Natural killer cell (primary cell): Measurements from ENCODE around the gene YBX2. TPM values are rescaled to one million over a fixed set of nuclear protein-coding genes. Genes with fewer than 3 reads are reported as not detected.

Experiments used
- ATAC-seq, 3 donors: fragments of 150-1000 bp in 2 of 3; fragments of 200-7000 bp in 1 of 3; cut with Tn5 transposase; 1 replicate in 1 of 3; 2 replicates in 2 of 3; pipeline ENCODE4 v1.10.0; 2021; ENCODE audit warnings: mild to moderate bottlenecking in 2 of 3, moderate library complexity in 2 of 3
- DNase-seq, 2 donors: peaks; one replicate each; pipeline versions ENCODE4 v3.0.0 to v3.0.0-alpha.2; 2013 to 2021; ENCODE audit warnings: mixed read lengths in 1 of 2
- H3K27ac ChIP-seq: one replicate; pipeline ENCODE4 v1.5.1; 2013; ENCODE audit warnings: mild to moderate bottlenecking, low read length
- H3K27me3 ChIP-seq: one replicate; pipeline ENCODE4 v1.6.1; 2013; ENCODE audit warnings: low read length; ENCODE audit not compliant: control insufficient read depth, insufficient read depth
- H3K36me3 ChIP-seq: one replicate; pipeline ENCODE4 v1.6.1; 2013; ENCODE audit warnings: low read length; ENCODE audit not compliant: control insufficient read depth, insufficient read depth
- H3K4me1 ChIP-seq: one replicate; pipeline ENCODE4 v1.6.1; 2013; ENCODE audit warnings: low read length; ENCODE audit not compliant: control insufficient read depth, insufficient read depth
- H3K4me3 ChIP-seq: one replicate; pipeline ENCODE4 v1.5.1; 2013; ENCODE audit warnings: low read length
- H3K9me3 ChIP-seq: one replicate; pipeline ENCODE4 v1.6.1; 2013; ENCODE audit warnings: low read length; ENCODE audit not compliant: control insufficient read depth, insufficient read depth
- H3K27ac Mint-ChIP-seq, 2 donors: one replicate each; pipeline ENCODE4 v1.8.0; 2022; ENCODE audit warnings: mild to moderate bottlenecking in 2 of 2, mixed read lengths in 2 of 2, moderate library complexity in 1 of 2
- H3K27me3 Mint-ChIP-seq, 2 donors: one replicate each; pipeline ENCODE4 v1.8.0; 2022; ENCODE audit warnings: low read depth in 2 of 2, mixed read lengths in 2 of 2
- H3K36me3 Mint-ChIP-seq: one replicate; pipeline ENCODE4 v1.8.0; 2022; ENCODE audit warnings: mixed read lengths
- H3K4me1 Mint-ChIP-seq, 2 donors: one replicate each; pipeline ENCODE4 v1.8.0; 2022; ENCODE audit warnings: mixed read lengths in 2 of 2
- H3K4me3 Mint-ChIP-seq: one replicate; pipeline ENCODE4 v1.8.0; 2022; ENCODE audit warnings: mild to moderate bottlenecking, moderate library complexity, mixed read lengths
- H3K9me3 Mint-ChIP-seq, 2 donors: one replicate each; pipeline ENCODE4 v1.8.0; 2022; ENCODE audit warnings: mixed read lengths in 2 of 2
- WGBS: methylation state at CpG from one replicate; pipeline ENCODE4 v1.1.7; 2013; ENCODE audit warnings: missing lambda C conversion rate; ENCODE audit not compliant: insufficient coverage; 5-methylcytosine and 5-hydroxymethylcytosine counted together
- intact Hi-C: fragments of 100-400 bp; cut with micrococcal nuclease; formaldehyde crosslinking; loops from one replicate; pipeline ENCODE4 v1.14.2; 2022
- total RNA-seq, 4 donors: library from RNA; stranded (reverse); fragments of 120-200 nt in 1 of 4; gene quantifications; one replicate each; pipeline versions ENCODE4 v1.2.3 to v1.2.4, GENCODE V29; 2013 to 2022
- TF ChIP-seq, protein P1 (sequence below): fragments of 200-600 bp; IDR thresholded peaks from one replicate; pipeline ENCODE4 v1.8.0; 2022; ENCODE audit warnings: antibody characterized with exemption

The YBX2 gene
- total RNA-seq, 3 donors from 2014 or later (not counting 1 experiment from before 2014, with no cell fraction given), result 0.05 TPM; not detected in 2

DNA sequence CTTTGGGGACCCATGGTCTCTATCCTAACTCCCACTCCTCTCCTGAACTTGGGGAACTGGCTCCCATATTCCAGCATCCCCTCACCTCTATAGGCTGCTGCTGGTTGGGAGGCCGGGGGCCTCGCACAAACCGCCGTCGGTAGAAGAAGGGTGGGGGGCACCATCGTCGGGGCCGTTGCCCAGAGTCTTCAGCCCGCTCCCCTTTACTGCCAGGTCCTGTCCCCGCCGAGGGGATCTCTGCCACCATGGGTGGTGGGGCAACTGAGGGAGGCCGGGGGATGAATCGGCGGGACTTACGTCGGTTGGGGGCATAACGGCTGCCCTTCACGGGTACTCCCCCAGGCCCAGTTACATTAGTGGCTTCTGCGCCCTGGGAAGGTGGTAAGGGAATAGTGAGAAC lies 4.3 kb downstream of the YBX2 start:
- H3K27ac ChIP-seq, result no peak overlapping the region
- Mint-ChIP-seq H3K27ac (no peak overlapping the region), H3K4me3 (no peak overlapping the region), H3K27me3 (peaks cover 27 to 30% of the 10 kb centered on the region in 2 donors), H3K9me3 (no peaks in the 10 kb centered on the region), H3K4me1 (peaks cover 3 to 10% of the 10 kb centered on the region in 2 donors), H3K36me3 (no peaks in the 10 kb centered on the region)
- DNase-seq, result no peak
- intact Hi-C loops, result loop anchor here (5.0 kb wide), 1 partner anchor 243 kb away; no protein-coding TSS in a partner anchor
- H3K4me1 ChIP-seq, result peaks cover 11% of the 10 kb centered on the region
- H3K4me3 ChIP-seq, result no peak overlapping the region
- no peak for ATAC-seq
- H3K36me3 ChIP-seq, result no peaks in the 10 kb centered on the region
- TF ChIP-seq, protein P1, sequence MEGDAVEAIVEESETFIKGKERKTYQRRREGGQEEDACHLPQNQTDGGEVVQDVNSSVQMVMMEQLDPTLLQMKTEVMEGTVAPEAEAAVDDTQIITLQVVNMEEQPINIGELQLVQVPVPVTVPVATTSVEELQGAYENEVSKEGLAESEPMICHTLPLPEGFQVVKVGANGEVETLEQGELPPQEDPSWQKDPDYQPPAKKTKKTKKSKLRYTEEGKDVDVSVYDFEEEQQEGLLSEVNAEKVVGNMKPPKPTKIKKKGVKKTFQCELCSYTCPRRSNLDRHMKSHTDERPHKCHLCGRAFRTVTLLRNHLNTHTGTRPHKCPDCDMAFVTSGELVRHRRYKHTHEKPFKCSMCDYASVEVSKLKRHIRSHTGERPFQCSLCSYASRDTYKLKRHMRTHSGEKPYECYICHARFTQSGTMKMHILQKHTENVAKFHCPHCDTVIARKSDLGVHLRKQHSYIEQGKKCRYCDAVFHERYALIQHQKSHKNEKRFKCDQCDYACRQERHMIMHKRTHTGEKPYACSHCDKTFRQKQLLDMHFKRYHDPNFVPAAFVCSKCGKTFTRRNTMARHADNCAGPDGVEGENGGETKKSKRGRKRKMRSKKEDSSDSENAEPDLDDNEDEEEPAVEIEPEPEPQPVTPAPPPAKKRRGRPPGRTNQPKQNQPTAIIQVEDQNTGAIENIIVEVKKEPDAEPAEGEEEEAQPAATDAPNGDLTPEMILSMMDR, result no peak
- 91% methylated on average over 19 of the region's 19 CpGs for WGBS
- H3K27me3 ChIP-seq, result peaks cover 20% of the 10 kb centered on the region
- H3K9me3 ChIP-seq, result no peaks in the 10 kb centered on the region

GRCh38 chr17:7289256-7290032 lies 5.0 kb downstream of the YBX2 start:
- Histone ChIP-seq H3K9me3 (no peaks in the 10 kb centered on the region), H3K4me1 (peaks cover 6% of the 10 kb centered on the region), H3K36me3 (no peaks in the 10 kb centered on the region), H3K27ac (no peak overlapping the region), H3K4me3 (no peak overlapping the region), H3K27me3 (peaks cover 16% of the 10 kb centered on the region)
- Mint-ChIP-seq H3K9me3 (no peaks in the 10 kb centered on the region), H3K4me3 (no peak overlapping the region), H3K4me1 (peaks cover 0 to 5% of the 10 kb centered on the region in 2 donors), H3K27me3 (peaks cover 28 to 30% of the 10 kb centered on the region in 2 donors), H3K36me3 (no peaks in the 10 kb centered on the region), H3K27ac (no peak overlapping the region)
- TF ChIP-seq, protein P1, result no peak
- no peak for DNase-seq
- no peak for ATAC-seq
- WGBS, result 92% methylated on average over 18 of the region's 18 CpGs
- intact Hi-C loops, result loop anchor here (5.0 to 10.0 kb wide), 2 partner anchors 242 to 395 kb away; partner anchors contain the start of genes TP53 and WRAP53

DNA sequence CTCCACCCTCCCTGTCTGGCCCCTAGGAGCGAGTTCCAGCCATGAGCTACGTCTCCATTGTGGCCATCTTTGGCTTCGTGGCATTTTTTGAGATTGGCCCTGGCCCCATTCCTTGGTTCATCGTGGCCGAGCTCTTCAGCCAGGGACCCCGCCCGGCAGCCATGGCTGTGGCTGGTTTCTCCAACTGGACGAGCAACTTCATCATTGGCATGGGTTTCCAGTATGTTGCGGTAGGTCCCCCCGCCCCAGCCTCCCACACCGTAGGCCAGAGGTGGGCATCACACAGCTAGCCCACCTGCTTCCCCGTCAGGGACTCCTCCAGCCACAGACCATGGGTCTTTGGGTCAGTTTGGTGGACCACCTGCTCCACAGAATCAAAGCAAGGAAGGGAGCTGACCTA lies 8.8 kb downstream of the YBX2 start:
- TF ChIP-seq, protein P1, result no peak
- H3K27ac Mint-ChIP-seq, result no peak overlapping the region
- WGBS, result 91% methylated on average over 12 of the region's 12 CpGs

More for the DNA sequence above, 8.8 kb downstream of the YBX2 start:
- no peak overlapping the region for H3K4me3 Mint-ChIP-seq
- Histone ChIP-seq H3K27me3 (peaks cover 33% of the 10 kb centered on the region), H3K27ac (no peak overlapping the region), H3K9me3 (no peaks in the 10 kb centered on the region), H3K4me1 (peaks cover 25% of the 10 kb centered on the region), H3K4me3 (no peak overlapping the region), H3K36me3 (no peaks in the 10 kb centered on the region)
- intact Hi-C loops, result loop anchor here (10.0 kb wide), 1 partner anchor 399 kb away; the partner anchor contains the start of genes TP53 and WRAP53
- peaks cover 41 to 44% of the 10 kb centered on the region in 2 donors for H3K27me3 Mint-ChIP-seq
- peaks cover 18 to 22% of the 10 kb centered on the region in 2 donors for H3K4me1 Mint-ChIP-seq
- DNase-seq, result no peak
- H3K36me3 Mint-ChIP-seq, result no peaks in the 10 kb centered on the region
- no peaks in the 10 kb centered on the region for H3K9me3 Mint-ChIP-seq
- ATAC-seq, result no peak
